ENCODE measurements around the gene CST9.

CST9 gene

DNA sequence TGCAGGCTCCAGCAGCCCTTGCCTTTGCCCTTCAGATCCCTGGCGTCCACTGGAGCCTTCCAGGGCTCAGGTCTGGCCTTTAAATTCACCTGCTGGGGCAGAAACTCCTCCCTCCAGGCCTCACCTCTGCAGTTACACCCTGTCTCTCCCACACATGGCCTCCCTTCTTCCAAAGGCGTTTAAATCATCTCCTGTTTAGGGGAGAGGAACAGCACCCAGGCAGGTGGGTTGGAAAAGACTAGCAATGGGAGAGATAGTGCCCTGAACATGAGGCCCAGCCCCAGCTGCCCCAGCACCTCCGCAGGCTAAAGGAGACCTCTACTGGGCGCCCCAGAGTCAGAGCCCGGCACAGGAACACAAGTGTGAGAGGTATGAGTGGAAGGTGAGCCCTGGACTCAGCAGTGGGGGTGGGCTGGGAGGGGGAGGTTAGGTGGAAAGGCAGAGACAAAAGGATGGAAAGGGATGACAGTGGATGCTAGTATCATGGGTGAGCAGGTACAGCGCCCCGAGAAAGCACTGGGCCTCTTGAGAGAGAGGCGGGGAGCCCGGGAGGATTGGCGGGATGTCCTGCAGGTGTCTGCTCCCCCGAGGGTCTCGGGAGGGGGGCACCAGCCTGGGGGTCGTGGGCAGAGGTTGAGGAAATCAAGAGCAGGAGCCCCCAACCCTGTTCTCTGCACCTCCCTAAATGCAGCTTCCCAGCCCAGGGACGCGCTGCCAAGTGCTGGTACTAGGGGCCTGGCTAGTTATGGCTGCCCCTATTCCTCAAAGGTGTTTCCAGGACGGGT lies at the start of gene CST9:
TSS of gene CST9 (minus strand) at position 51 of the 785 bp plus-strand sequence. CDS start 53 bp downstream, outside the sequence.
- Histone ChIP-seq H3K4me2 (ENCODE audit: low read length) (no peak within 1 kb of the TSS), H3K27ac (ENCODE audit: low read depth, low read length, poor library complexity, severe bottlenecking) (no peak within 1 kb of the TSS), H3K9ac (ENCODE audit: low read length) (no peak within 1 kb of the TSS), H3K79me2 (ENCODE audit: insufficient read depth, low read length) (no peaks in the 10 kb centered on the region), H3F3A (ENCODE audit: insufficient read depth, low read length) (no peaks in the 10 kb centered on the region), H3K36me3 (ENCODE audit: insufficient read depth, low read length) (no peaks in the 10 kb centered on the region), H4K20me1 (ENCODE audit: insufficient read depth, low read length) (no peaks in the 10 kb centered on the region), H2AFZ (ENCODE audit: low read length) (no peak within 1 kb of the TSS), H3K27me3 (ENCODE audit: insufficient read depth, low read length) (no peaks in the 10 kb centered on the region; the same call in 1 of the 2 replicates), H3K9me2 (ENCODE audit: low read depth, low read length) (no peaks in the 10 kb centered on the region), H3K4me1 (ENCODE audit: insufficient read depth, low read length, severe bottlenecking) (no peaks in the 10 kb centered on the region), H3K9me3 (ENCODE audit: low read length) (no peaks in the 10 kb centered on the region), H3K4me3 (ENCODE audit: low read depth, low read length, poor library complexity, severe bottlenecking) (no peak within 1 kb of the TSS)
- TF ChIP-seq CTCF (IDR thresholded peaks at IDR 0.05; ENCODE audit: low read length): no peak
- TF ChIP-seq EZH2 (IDR thresholded peaks at IDR 0.05; ENCODE audit: borderline replicate concordance, low read length): no peak

- Histone ChIP-seq H3F3A (ENCODE audit: insufficient read depth, low read length) (no peaks in the 10 kb centered on the region), H2AFZ (ENCODE audit: low read length) (no peak overlapping the region), H3K36me3 (ENCODE audit: insufficient read depth, low read length) (no peaks in the 10 kb centered on the region), H3K27ac (ENCODE audit: low read depth, low read length, poor library complexity, severe bottlenecking) (no peak overlapping the region), H3K27me3 (ENCODE audit: insufficient read depth, low read length) (no peaks in the 10 kb centered on the region), H4K20me1 (ENCODE audit: insufficient read depth, low read length) (no peaks in the 10 kb centered on the region), H3K4me3 (ENCODE audit: low read depth, low read length, poor library complexity, severe bottlenecking) (no peak overlapping the region), H3K79me2 (ENCODE audit: insufficient read depth, low read length) (no peaks in the 10 kb centered on the region), H3K4me1 (ENCODE audit: insufficient read depth, low read length, severe bottlenecking) (no peaks in the 10 kb centered on the region), H3K9me2 (ENCODE audit: low read depth, low read length) (no peaks in the 10 kb centered on the region), H3K4me2 (ENCODE audit: low read length) (no peak overlapping the region), H3K9ac (ENCODE audit: low read length) (no peak overlapping the region), H3K9me3 (ENCODE audit: low read length) (no peaks in the 10 kb centered on the region)
- TF ChIP-seq CTCF (IDR thresholded peaks at IDR 0.05; ENCODE audit: low read length) (no peak), EZH2 (IDR thresholded peaks at IDR 0.05; ENCODE audit: borderline replicate concordance, low read length) (no peak)
Measured at GRCh38 chr20:23654717-23655116, 49.0 kb upstream of the CST9 start.

- H4K20me1 ChIP-seq (ENCODE audit: insufficient read depth, low read length): no peaks in the 10 kb centered on the region
Measured at GRCh38 chr20:23654000-23654399, 48.3 kb upstream of the CST9 start.

More at GRCh38 chr20:23654000-23654399, 48.3 kb upstream of the CST9 start:
- Histone ChIP-seq H3K4me3 (ENCODE audit: low read depth, low read length, poor library complexity, severe bottlenecking) (no peak overlapping the region), H3K4me2 (ENCODE audit: low read length) (no peak overlapping the region), H3K4me1 (ENCODE audit: insufficient read depth, low read length, severe bottlenecking) (no peaks in the 10 kb centered on the region), H3K36me3 (ENCODE audit: insufficient read depth, low read length) (no peaks in the 10 kb centered on the region), H3K9ac (ENCODE audit: low read length) (no peak overlapping the region), H3F3A (ENCODE audit: insufficient read depth, low read length) (no peaks in the 10 kb centered on the region), H3K9me3 (ENCODE audit: low read length) (no peaks in the 10 kb centered on the region), H3K9me2 (ENCODE audit: low read depth, low read length) (no peaks in the 10 kb centered on the region), H2AFZ (ENCODE audit: low read length) (no peak overlapping the region), H3K27ac (ENCODE audit: low read depth, low read length, poor library complexity, severe bottlenecking) (no peak overlapping the region), H3K79me2 (ENCODE audit: insufficient read depth, low read length) (no peaks in the 10 kb centered on the region), H3K27me3 (ENCODE audit: insufficient read depth, low read length) (no peaks in the 10 kb centered on the region)
- no peak for TF ChIP-seq EZH2 (IDR thresholded peaks at IDR 0.05; ENCODE audit: borderline replicate concordance, low read length)
- TF ChIP-seq CTCF (IDR thresholded peaks at IDR 0.05; ENCODE audit: low read length): no peak

All from OCI-LY1 (cell line).